Thyroid gland (tissue), 4 donors: ENCODE data around the gene TBL1XR1. TPM values are rescaled to one million over a fixed set of nuclear protein-coding genes. Genes with fewer than 3 reads are reported as not detected.
"Not testable (repeated sequence)": the region's sequence is repeated elsewhere in the genome, so short reads cannot be mapped to it uniquely, and the experiment has no call there.

ENCODE experiments used
- DNase-seq, 2 donors: peaks; one replicate each; pipeline ENCODE4 v3.0.0-alpha.2; 2019
- H3K27ac ChIP-seq, 3 donors: fragments of 200-600 bp; sonication (generic); 1 replicate in 2 of 3; 2 replicates in 1 of 3; pipeline ENCODE4 v1.5.1; 2016 to 2019; ENCODE audit warnings: mild to moderate bottlenecking in 1 of 3, moderate library complexity in 1 of 3
- H3K27me3 ChIP-seq: fragments of 200-600 bp; sonication (generic); one replicate; pipeline ENCODE4 v1.5.1; 2019
- H3K36me3 ChIP-seq, 2 donors: fragments of 200-600 bp; sonication (generic); one replicate each; pipeline ENCODE4 v1.5.1; 2016 to 2019
- H3K4me1 ChIP-seq, 2 donors: fragments of 200-600 bp; sonication (generic); one replicate each; pipeline ENCODE4 v1.5.1; 2017 to 2019
- H3K4me3 ChIP-seq, 3 donors: fragments of 200-600 bp; sonication (generic); replicated peaks in 1 of 3; 1 replicate in 2 of 3; 2 replicates in 1 of 3; pipeline ENCODE4 v1.5.1; 2016; ENCODE audit warnings: mild to moderate bottlenecking in 1 of 3
- H3K9me3 ChIP-seq: fragments of 200-600 bp; sonication (generic); one replicate; pipeline ENCODE4 v1.5.1; 2017
- POLR2A ChIP-seq, 2 donors: fragments of 450-650 bp; IDR thresholded peaks; one replicate each; pipeline ENCODE4 v1.6.1; 2017; ENCODE audit warnings: antibody characterized with exemption in 2 of 2, mild to moderate bottlenecking in 2 of 2, moderate library complexity in 1 of 2
- WGBS, 2 donors: methylation state at CpG; one replicate each; pipeline ENCODE4 v1.1.5; 2017; 5-methylcytosine and 5-hydroxymethylcytosine counted together
- intact Hi-C: fragments of 100-400 bp; cut with DNase I; formaldehyde crosslinking; loops from one replicate; pipeline ENCODE4 v1.15.1; 2023
- total RNA-seq, 4 donors: library from RNA; depleted of rRNA; stranded (reverse); fragments of >200 nt; gene quantifications; one replicate each; pipeline ENCODE4 v1.2.3, GENCODE V29; 2016
- TF ChIP-seq, protein P1 (sequence below), 6 experiments: fragments of 200-600 bp in 3 of 6; fragments of 450-650 bp in 3 of 6; sonication (generic) in 3 of 6; IDR thresholded peaks; one replicate each; pipeline ENCODE4 v1.5.1; 2016 to 2019; ENCODE audit warnings: antibody characterized with exemption in 6 of 6, mild to moderate bottlenecking in 2 of 6, inconsistent platforms in 1 of 6, moderate library complexity in 1 of 6

TBL1XR1 gene
- total RNA-seq, 4 donors from 2014 or later, result 164 to 239 (median 195) TPM

DNA sequence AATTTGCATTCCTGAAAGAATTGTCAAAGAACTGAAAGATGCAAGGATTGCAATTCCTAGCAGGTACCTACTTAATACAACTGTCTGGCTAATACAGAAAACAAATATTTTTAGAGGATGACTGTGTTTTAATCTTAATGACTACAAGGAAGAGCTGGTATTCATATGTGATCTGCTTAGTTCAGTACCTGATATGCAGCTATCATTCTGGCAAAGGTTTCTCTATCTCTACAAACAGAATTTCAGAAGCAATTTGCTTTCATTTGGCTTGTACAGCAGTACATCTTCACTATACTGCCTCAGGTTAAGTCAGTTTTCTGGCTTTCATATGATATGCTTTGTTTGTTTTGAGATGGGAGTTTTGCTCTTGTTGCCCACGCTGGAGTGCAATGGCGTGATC lies 51.3 kb downstream of the TBL1XR1 start:
- intact Hi-C loops, result no loop called here
- H3K27ac ChIP-seq, result peak overlapping the region in 2 of 3 donors; percentile 63 to 88
- DNase-seq, result no peak
- H3K36me3 ChIP-seq, result no peaks in the 10 kb centered on the region
- no peaks in the 10 kb centered on the region for H3K27me3 ChIP-seq
- no peak for TF ChIP-seq POLR2A (IDR thresholded peaks at IDR 0.05)
- TF ChIP-seq, protein P1, sequence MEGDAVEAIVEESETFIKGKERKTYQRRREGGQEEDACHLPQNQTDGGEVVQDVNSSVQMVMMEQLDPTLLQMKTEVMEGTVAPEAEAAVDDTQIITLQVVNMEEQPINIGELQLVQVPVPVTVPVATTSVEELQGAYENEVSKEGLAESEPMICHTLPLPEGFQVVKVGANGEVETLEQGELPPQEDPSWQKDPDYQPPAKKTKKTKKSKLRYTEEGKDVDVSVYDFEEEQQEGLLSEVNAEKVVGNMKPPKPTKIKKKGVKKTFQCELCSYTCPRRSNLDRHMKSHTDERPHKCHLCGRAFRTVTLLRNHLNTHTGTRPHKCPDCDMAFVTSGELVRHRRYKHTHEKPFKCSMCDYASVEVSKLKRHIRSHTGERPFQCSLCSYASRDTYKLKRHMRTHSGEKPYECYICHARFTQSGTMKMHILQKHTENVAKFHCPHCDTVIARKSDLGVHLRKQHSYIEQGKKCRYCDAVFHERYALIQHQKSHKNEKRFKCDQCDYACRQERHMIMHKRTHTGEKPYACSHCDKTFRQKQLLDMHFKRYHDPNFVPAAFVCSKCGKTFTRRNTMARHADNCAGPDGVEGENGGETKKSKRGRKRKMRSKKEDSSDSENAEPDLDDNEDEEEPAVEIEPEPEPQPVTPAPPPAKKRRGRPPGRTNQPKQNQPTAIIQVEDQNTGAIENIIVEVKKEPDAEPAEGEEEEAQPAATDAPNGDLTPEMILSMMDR (IDR thresholded peaks at IDR 0.05), result no peak
- no peak overlapping the region for H3K4me3 ChIP-seq
- H3K9me3 ChIP-seq, result no peaks in the 10 kb centered on the region
- peaks cover 73 to 88% of the 10 kb centered on the region in 2 donors for H3K4me1 ChIP-seq
- WGBS, 2 donors, result 43 to 77% methylated on average over 2 of the region's 2 CpGs

DNA sequence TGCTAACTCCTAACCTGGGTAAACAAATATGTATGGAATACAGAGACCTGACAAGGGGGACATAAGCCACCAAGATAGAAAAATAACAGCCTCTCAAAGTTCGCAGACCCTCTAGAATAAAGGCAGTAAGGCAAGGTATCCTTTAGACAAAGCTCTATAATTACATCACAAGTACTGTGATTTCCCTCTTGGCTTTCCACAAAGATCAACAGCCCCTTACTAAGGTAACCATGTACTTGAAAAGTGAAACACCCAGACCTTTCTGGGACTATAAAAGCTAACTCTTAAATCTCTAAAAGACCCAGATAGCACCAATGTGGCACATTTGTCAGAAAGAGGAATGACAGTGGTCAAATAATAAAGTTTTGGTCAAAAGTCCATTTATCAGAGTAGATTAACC lies 51.9 kb downstream of the TBL1XR1 start:
- TF ChIP-seq, protein P1 (IDR thresholded peaks at IDR 0.05), result no peak
- no peak for TF ChIP-seq POLR2A (IDR thresholded peaks at IDR 0.05)
- WGBS, 2 donors, result 43 to 52% methylated on average over 1 of the region's 1 CpG

DNA sequence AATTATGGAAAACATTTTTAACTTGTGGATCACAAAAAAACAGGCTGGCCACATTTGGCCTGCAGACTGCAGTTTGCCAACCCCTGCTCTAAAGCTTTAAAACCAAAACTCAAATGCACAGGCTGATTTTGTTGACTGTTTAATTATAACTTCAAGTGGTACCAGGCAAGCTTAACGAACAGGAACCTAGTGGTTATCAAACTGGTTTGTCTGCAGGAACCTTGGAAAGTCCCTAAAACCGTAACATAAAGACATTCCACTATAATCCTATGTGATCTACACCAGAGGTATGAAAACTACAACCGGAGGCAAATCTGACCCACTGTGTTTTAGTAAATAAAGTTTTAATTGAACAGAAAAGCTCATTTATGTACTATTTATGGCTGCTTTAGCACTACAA lies 52.4 kb downstream of the TBL1XR1 start:
- intact Hi-C loops, result no loop called here
- no peaks in the 10 kb centered on the region for H3K27me3 ChIP-seq
- no peaks in the 10 kb centered on the region for H3K36me3 ChIP-seq
- DNase-seq, result no peak
- peaks cover 63 to 77% of the 10 kb centered on the region in 2 donors for H3K4me1 ChIP-seq
- H3K27ac ChIP-seq, result peak overlapping the region in 2 of 3 donors; percentile 63 to 88
- no peak overlapping the region for H3K4me3 ChIP-seq
- WGBS, 2 donors, result 12 to 28% methylated on average over 3 of the region's 3 CpGs
- no peak for TF ChIP-seq POLR2A (IDR thresholded peaks at IDR 0.05)
- TF ChIP-seq, protein P1 (IDR thresholded peaks at IDR 0.05), result no peak
- H3K9me3 ChIP-seq, result no peaks in the 10 kb centered on the region

More for the DNA sequence above, 51.9 kb downstream of the TBL1XR1 start:
- H3K9me3 ChIP-seq, result no peaks in the 10 kb centered on the region
- intact Hi-C loops, result no loop called here
- H3K4me3 ChIP-seq, result no peak overlapping the region
- H3K4me1 ChIP-seq, result peaks cover 68 to 82% of the 10 kb centered on the region in 2 donors
- no peaks in the 10 kb centered on the region for H3K27me3 ChIP-seq
- no peak for DNase-seq
- no peaks in the 10 kb centered on the region for H3K36me3 ChIP-seq
- H3K27ac ChIP-seq, result peak overlapping the region in 2 of 3 donors; percentile 63 to 88

DNA sequence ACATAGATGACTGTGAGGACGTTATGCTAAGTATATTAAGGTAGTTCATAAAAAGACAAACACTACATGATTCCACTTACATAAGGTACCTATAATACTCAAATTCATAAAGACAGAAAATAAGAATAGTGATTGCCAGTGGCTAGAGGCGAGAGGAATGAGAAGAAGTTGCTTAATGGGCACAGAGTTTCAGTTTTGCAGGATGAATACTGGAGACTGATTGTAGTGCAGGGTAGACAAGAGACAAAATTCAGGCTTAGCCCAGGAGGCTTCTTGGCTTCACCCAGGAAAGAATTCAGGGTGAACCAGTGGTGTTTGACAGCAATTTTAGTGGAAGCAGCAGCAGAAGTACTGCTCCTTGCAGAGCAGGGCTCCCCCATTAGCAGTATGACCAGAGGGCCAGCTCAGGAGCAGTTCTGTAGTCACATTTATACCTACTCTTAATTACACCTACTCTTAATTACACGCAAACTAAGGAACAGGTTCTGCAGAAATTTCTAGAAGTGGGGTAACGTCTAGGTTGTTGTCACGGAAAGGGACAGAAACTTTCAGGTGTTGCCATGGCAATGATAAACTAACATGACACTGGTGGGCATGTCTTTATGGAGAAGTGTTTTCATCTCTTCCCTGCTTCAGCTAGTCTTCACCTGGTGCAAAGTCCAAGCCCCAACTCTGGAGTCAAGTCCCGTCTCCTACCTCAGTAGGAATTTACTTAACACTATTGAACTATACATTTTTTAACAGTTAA lies 55.2 kb downstream of the TBL1XR1 start:
- no peak for TF ChIP-seq POLR2A (IDR thresholded peaks at IDR 0.05)
- TF ChIP-seq, protein P1 (IDR thresholded peaks at IDR 0.05), result no peak
- Histone ChIP-seq H3K9me3 (no peaks in the 10 kb centered on the region), H3K27ac (peak overlapping the region in 1 of 3 donors; percentile 35), H3K27me3 (no peaks in the 10 kb centered on the region), H3K4me3 (no peak overlapping the region), H3K36me3 (no peaks in the 10 kb centered on the region), H3K4me1 (peaks cover 55 to 56% of the 10 kb centered on the region in 2 donors)
- intact Hi-C loops, result no loop called here
- no peak for DNase-seq
- 66 to 71% methylated on average over 6 of the region's 6 CpGs for WGBS, 2 donors

DNA sequence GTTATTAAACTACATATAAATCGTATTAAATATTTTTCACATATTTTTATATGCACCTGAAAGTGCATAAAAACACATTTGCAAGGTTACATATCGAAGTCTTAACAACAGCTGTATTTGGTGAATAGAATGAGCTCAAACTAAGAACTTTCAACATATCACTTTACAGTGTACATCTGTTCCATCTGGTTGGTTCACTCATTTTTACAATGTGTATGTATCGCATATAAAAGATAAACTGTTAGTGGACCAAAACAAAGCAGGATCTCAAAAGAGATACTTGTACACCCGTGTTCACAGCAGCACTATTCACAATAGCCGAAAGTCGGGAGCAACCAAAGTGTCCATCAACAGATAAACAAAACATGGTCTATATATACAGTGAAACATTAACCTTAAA lies 55.8 kb downstream of the TBL1XR1 start:
- H3K4me1 ChIP-seq, result peaks cover 50 to 54% of the 10 kb centered on the region in 2 donors
- H3K9me3 ChIP-seq, result no peaks in the 10 kb centered on the region
- H3K27me3 ChIP-seq, result no peaks in the 10 kb centered on the region
- DNase-seq, result no peak
- TF ChIP-seq, protein P1 (IDR thresholded peaks at IDR 0.05), result no peak
- no peak for TF ChIP-seq POLR2A (IDR thresholded peaks at IDR 0.05)
- H3K27ac ChIP-seq, result no peak overlapping the region
- WGBS, 2 donors, result 59 to 65% methylated on average over 6 of the region's 6 CpGs
- H3K36me3 ChIP-seq, result no peaks in the 10 kb centered on the region
- intact Hi-C loops, result no loop called here
- H3K4me3 ChIP-seq, result no peak overlapping the region

DNA sequence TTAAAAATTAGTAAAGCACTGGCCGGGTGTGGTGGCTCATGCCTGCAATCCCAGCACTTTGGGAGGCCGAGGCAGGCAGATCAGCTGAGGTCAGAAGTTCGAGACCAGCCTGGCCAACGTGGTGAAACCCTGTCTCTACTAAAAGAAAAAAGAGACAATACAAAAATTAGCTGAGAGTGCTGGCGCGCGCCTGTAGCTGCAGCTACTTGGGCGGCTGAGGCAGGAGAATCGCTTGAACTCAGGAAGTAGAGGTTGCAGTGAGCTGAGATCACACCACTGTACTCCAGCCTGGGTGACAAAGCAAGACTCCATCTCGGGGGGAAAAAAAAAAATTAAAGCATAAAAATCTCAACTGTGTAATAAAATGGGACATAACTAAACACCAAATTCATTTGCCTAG lies 58.1 kb downstream of the TBL1XR1 start:
- DNase-seq, H3K4me3 ChIP-seq, H3K9me3 ChIP-seq, intact Hi-C loops, H3K27me3 ChIP-seq, H3K36me3 ChIP-seq, H3K27ac ChIP-seq: not testable (repeated sequence)
- WGBS, 2 donors, result 84 to 92% methylated on average over 10 of the region's 10 CpGs
- H3K4me1 ChIP-seq, result peaks cover 29 to 34% of the 10 kb centered on the region in 2 donors
